ENCODE measurements around the gene SEMA3F. TPM values are rescaled to one million over a fixed set of nuclear protein-coding genes. Genes with fewer than 3 reads are reported as not detected.
A peak's percentile ranks its signal among the peaks of the same experiment; 100 is the strongest.

The SEMA3F gene
- total and polyA plus RNA-seq, 2 donors (not counting 3 experiments of a cell fraction or from before 2014, with no cell fraction given), result 65.8 to 99.1 TPM

- H3K9me3 ChIP-seq (replicated peaks; ENCODE audit: control insufficient read depth, insufficient read depth, low read length), result no peaks in the 10 kb centered on the region
- peak overlapping the region; percentile 6 for H3K4me2 ChIP-seq (ENCODE audit: insufficient read depth, low read length)
- dilution Hi-C loops (cut with MboI; ENCODE audit: extremely low pct_ligation_motif_present, low sequenced_read_pairs), result no loop called here
- ChIA-PET POLR2A (interaction anchor here (2.6 kb wide), 1 partner anchor 9 kb away, joined by 10 read pairs; no protein-coding TSS in a partner anchor), CTCF (interaction anchor here (0.9 to 2.6 kb wide), 8 partner anchors 9 to 158 kb away, joined by 3 to 19 read pairs (median 5); no protein-coding TSS in a partner anchor)
- no peaks in the 10 kb centered on the region for H3K27me3 ChIP-seq (ENCODE audit: control insufficient read depth in 2 of 2, insufficient read depth in 2 of 2, low read length in 2 of 2)
- no peaks in the 10 kb centered on the region for H3K9me1 ChIP-seq (replicated peaks; ENCODE audit: control insufficient read depth, extremely low read depth, insufficient read depth, low read length)
- no TSS peak for BruUV-seq (replicated peaks)
- DNase-seq (ENCODE audit: low read depth, low spot score) (peak; percentile 45), FAIRE-seq (peak; percentile 15)
- intact Hi-C loops (cut with micrococcal nuclease), result loop anchor here (5.0 kb wide), 1 partner anchor 358 kb away; no protein-coding TSS in a partner anchor
- H4K20me1 ChIP-seq (replicated peaks; ENCODE audit: control insufficient read depth, extremely low read depth, insufficient read depth, low read length), result no peaks in the 10 kb centered on the region
- H2AFZ ChIP-seq (ENCODE audit: low read depth, low read length), result no peak overlapping the region
- no peak overlapping the region for H3K4me3 ChIP-seq (replicated peaks in 1 of 3; ENCODE audit: insufficient read depth in 1 of 3, low read depth in 1 of 3, low read length in 3 of 3)
- H3K9ac ChIP-seq (replicated peaks; ENCODE audit: extremely low read depth, insufficient read depth, low read length), result peak overlapping the region; percentile 17
- peaks cover 98% of the 10 kb centered on the region for H3K4me1 ChIP-seq (ENCODE audit: control insufficient read depth, extremely low read depth, insufficient read depth, low read length)
- H3K36me3 ChIP-seq (ENCODE audit: control insufficient read depth in 2 of 2, extremely low read depth in 1 of 2, insufficient read depth in 2 of 2, low read length in 2 of 2), result peaks cover 0 to 9% of the 10 kb centered on the region in 2 experiments
- peak overlapping the region; percentile 99 for H3K27ac ChIP-seq (ENCODE audit: insufficient read depth, low read depth, low read length)
- TF ChIP-seq GATA2 (IDR thresholded peaks at IDR 0.05; ENCODE audit: insufficient read depth, insufficient read length, low read depth, low read length), result no peak
- no peak for TF ChIP-seq POLR2A (IDR thresholded peaks at IDR 0.05; ENCODE audit: low read depth, low read length)
- TF ChIP-seq MYC (IDR thresholded peaks at IDR 0.05; ENCODE audit: low read depth, low read length), result no peak
- no peak for TF ChIP-seq FOS (IDR thresholded peaks at IDR 0.05; ENCODE audit: borderline replicate concordance, insufficient read depth, low read length)
- no peak for TF ChIP-seq CTCF (IDR thresholded peaks at IDR 0.05; ENCODE audit: extremely low read depth in 1 of 2, insufficient read depth in 1 of 2, low read depth in 1 of 2, low read length in 2 of 2)
- TF ChIP-seq EZH2 (IDR thresholded peaks at IDR 0.05; ENCODE audit: borderline replicate concordance, low read depth, low read length, severe bottlenecking), result no peak
- no peak for TF ChIP-seq JUN (IDR thresholded peaks at IDR 0.05; ENCODE audit: borderline replicate concordance, insufficient read depth, insufficient read length, low read depth)
- TF ChIP-seq POLR2AphosphoS5 (IDR thresholded peaks at IDR 0.05; ENCODE audit: insufficient read depth, low read depth, low read length), result no peak
- TF ChIP-seq MAX (IDR thresholded peaks at IDR 0.05; ENCODE audit: insufficient read depth, insufficient read length), result no peak
- H3K79me2 ChIP-seq (ENCODE audit: control insufficient read depth, insufficient read depth, low read length), result peaks cover 59% of the 10 kb centered on the region
These were observed 10.1 kb downstream of the SEMA3F start for GRCh38 chr3:50164984-50165909.

All from endothelial cell of umbilical vein (primary cell).